ENCODE data around the gene ZFP36. TPM values are rescaled to one million over a fixed set of nuclear protein-coding genes. Genes with fewer than 3 reads are reported as not detected.
A peak's percentile ranks its signal among the peaks of the same experiment; 100 is the strongest.
"Not testable (repeated sequence)": the region's sequence is repeated elsewhere in the genome, so short reads cannot be mapped to it uniquely, and the experiment has no call there.

ZFP36 gene
- total RNA-seq (2014; rRNA removed; shearing (Covaris generic)): 2.4 and 2.7 TPM in 2 replicates

GRCh38 chr19:39406656-39407409 is at the start of gene ZFP36:
Gene ZFP36 (plus strand): TSS chr19:39406847. CDS start chr19:39406905, 58 bp downstream.
- Histone ChIP-seq H3K4me3 (peak within 1 kb of the TSS; percentile 96), H3K4me1 (peaks cover 23% of the 10 kb centered on the region), H3K27me3 (no peaks in the 10 kb centered on the region), H3K9me3 (replicated peaks) (no peaks in the 10 kb centered on the region), H3K27ac (peak within 1 kb of the TSS; percentile 32; the same call in 1 of the 2 replicates), H3K36me3 (no peaks in the 10 kb centered on the region)
- DNase-seq: peak; percentile 83 to 90

- no peaks in the 10 kb centered on the region for H3K27me3 ChIP-seq
- no peak overlapping the region for H3K27ac ChIP-seq
- no peaks in the 10 kb centered on the region for H3K4me1 ChIP-seq
- H3K9me3 ChIP-seq (replicated peaks): no peaks in the 10 kb centered on the region
- DNase-seq: no peak
- H3K36me3 ChIP-seq: peaks cover 84% of the 10 kb centered on the region
- no peak overlapping the region for H3K4me3 ChIP-seq
Observed at GRCh38 chr19:39359026-39359425, 47.6 kb upstream of the ZFP36 start.

- Histone ChIP-seq H3K9me3 (replicated peaks) (no peaks in the 10 kb centered on the region), H3K36me3 (peaks cover 77% of the 10 kb centered on the region), H3K27ac (no peak overlapping the region), H3K4me1 (0 out of 2 replicates have a peak, but pooled peaks cover under 1% of the 10 kb centered on the region), H3K4me3 (no peak overlapping the region), H3K27me3 (no peaks in the 10 kb centered on the region)
- DNase-seq: no peak
Observed at GRCh38 chr19:39360599-39360998, 46.0 kb upstream of the ZFP36 start.

- DNase-seq: no peak
- H3K4me3 ChIP-seq: no peak overlapping the region
- H3K36me3 ChIP-seq: peaks cover 63% of the 10 kb centered on the region
- no peaks in the 10 kb centered on the region for H3K9me3 ChIP-seq (replicated peaks)
- H3K4me1 ChIP-seq: 0 out of 2 replicates have a peak, but pooled peaks cover 4% of the 10 kb centered on the region
- no peaks in the 10 kb centered on the region for H3K27me3 ChIP-seq
- H3K27ac ChIP-seq: no peak overlapping the region
Observed at GRCh38 chr19:39362682-39363657, 43.7 kb upstream of the ZFP36 start.

- 0 out of 2 replicates have a peak, but pooled peaks cover 4% of the 10 kb centered on the region for H3K4me1 ChIP-seq
- H3K27me3 ChIP-seq: no peaks in the 10 kb centered on the region
- no peak overlapping the region for H3K4me3 ChIP-seq
- H3K9me3 ChIP-seq (replicated peaks): no peaks in the 10 kb centered on the region
- H3K36me3 ChIP-seq: peaks cover 63% of the 10 kb centered on the region
- DNase-seq: no peak
- no peak overlapping the region for H3K27ac ChIP-seq
Observed at GRCh38 chr19:39363901-39364457, 42.7 kb upstream of the ZFP36 start.

- Histone ChIP-seq H3K9me3 (replicated peaks) (no peaks in the 10 kb centered on the region), H3K4me1 (0 out of 2 replicates have a peak, but pooled peaks cover 4% of the 10 kb centered on the region), H3K27ac (no peak overlapping the region), H3K4me3 (no peak overlapping the region), H3K36me3 (peaks cover 66% of the 10 kb centered on the region), H3K27me3 (no peaks in the 10 kb centered on the region)
- no peak for DNase-seq
Observed at GRCh38 chr19:39365531-39365930, 41.1 kb upstream of the ZFP36 start.

- no peaks in the 10 kb centered on the region for H3K9me3 ChIP-seq (replicated peaks)
- H3K4me1 ChIP-seq: 0 out of 2 replicates have a peak, but pooled peaks cover 4% of the 10 kb centered on the region
- no peak overlapping the region for H3K4me3 ChIP-seq
- H3K36me3 ChIP-seq: peaks cover 71% of the 10 kb centered on the region
- H3K27ac ChIP-seq: no peak overlapping the region
- DNase-seq: no peak
- no peaks in the 10 kb centered on the region for H3K27me3 ChIP-seq
Observed at GRCh38 chr19:39369200-39369599, 37.4 kb upstream of the ZFP36 start.

GRCh38 chr19:39370735-39371134 is 35.9 kb upstream of the ZFP36 start:
- DNase-seq: no peak
- Histone ChIP-seq H3K4me3 (no peak overlapping the region), H3K27me3 (no peaks in the 10 kb centered on the region), H3K4me1 (0 out of 2 replicates have a peak, but pooled peaks cover 2% of the 10 kb centered on the region), H3K27ac (no peak overlapping the region), H3K9me3 (replicated peaks) (no peaks in the 10 kb centered on the region), H3K36me3 (peaks cover 75% of the 10 kb centered on the region)

- H3K4me3 ChIP-seq: no peak overlapping the region
- H3K9me3 ChIP-seq (replicated peaks): no peaks in the 10 kb centered on the region
- no peaks in the 10 kb centered on the region for H3K27me3 ChIP-seq
- peaks cover 85% of the 10 kb centered on the region for H3K36me3 ChIP-seq
- H3K4me1 ChIP-seq: no peaks in the 10 kb centered on the region
- no peak overlapping the region for H3K27ac ChIP-seq
- DNase-seq: no peak
Observed at GRCh38 chr19:39372047-39372802, 34.4 kb upstream of the ZFP36 start.

- no peaks in the 10 kb centered on the region for H3K27me3 ChIP-seq
- no peaks in the 10 kb centered on the region for H3K9me3 ChIP-seq (replicated peaks)
- H3K4me3 ChIP-seq: no peak overlapping the region
- DNase-seq: no peak
- H3K4me1 ChIP-seq: no peaks in the 10 kb centered on the region
- no peak overlapping the region for H3K27ac ChIP-seq
- peaks cover 89% of the 10 kb centered on the region for H3K36me3 ChIP-seq
Observed at GRCh38 chr19:39372941-39373340, 33.7 kb upstream of the ZFP36 start.

GRCh38 chr19:39375929-39376328 is 30.7 kb upstream of the ZFP36 start:
- DNase-seq: no peak
- Histone ChIP-seq H3K27me3 (no peaks in the 10 kb centered on the region), H3K4me3 (no peak overlapping the region), H3K27ac (no peak overlapping the region), H3K4me1 (no peaks in the 10 kb centered on the region), H3K9me3 (replicated peaks) (no peaks in the 10 kb centered on the region), H3K36me3 (peaks cover 88% of the 10 kb centered on the region)

GRCh38 chr19:39377373-39378362 is 29.0 kb upstream of the ZFP36 start:
- no peaks in the 10 kb centered on the region for H3K4me1 ChIP-seq
- no peak overlapping the region for H3K4me3 ChIP-seq
- H3K36me3 ChIP-seq: peaks cover 91% of the 10 kb centered on the region
- no peaks in the 10 kb centered on the region for H3K27me3 ChIP-seq
- DNase-seq: no peak
- no peak overlapping the region for H3K27ac ChIP-seq
- H3K9me3 ChIP-seq (replicated peaks): no peaks in the 10 kb centered on the region

GRCh38 chr19:39379366-39379765 is 27.3 kb upstream of the ZFP36 start:
- not testable (repeated sequence) for H3K27me3 ChIP-seq; DNase-seq; H3K4me1 ChIP-seq; H3K4me3 ChIP-seq; H3K9me3 ChIP-seq (replicated peaks); H3K27ac ChIP-seq
- H3K36me3 ChIP-seq: peaks cover 77% of the 10 kb centered on the region

All from SJCRH30 (cell line).